Osteoblast (primary cell): ENCODE results near the gene TCEA2. TPM values are rescaled to one million over a fixed set of nuclear protein-coding genes. Genes with fewer than 3 reads are reported as not detected.
"Not testable (repeated sequence)": the region's sequence is repeated elsewhere in the genome, so short reads cannot be mapped to it uniquely, and the experiment has no call there.

Source experiments
- DNase-seq: peaks from one replicate; pipeline ENCODE4 v3.0.0; 2011; ENCODE audit warnings: low spot score, mixed read lengths; ENCODE audit not compliant: insufficient read length; ENCODE audit errors: missing footprints
- H2AFZ ChIP-seq: 2 replicates; pipeline ENCODE4 v1.6.0; 2011; ENCODE audit warnings: mild to moderate bottlenecking, low read length
- H3K27ac ChIP-seq: 2 replicates; pipeline ENCODE4 v1.5.1; 2011; ENCODE audit warnings: mild to moderate bottlenecking, low read depth, low read length, moderate library complexity
- H3K27me3 ChIP-seq: 2 replicates; pipeline ENCODE4 v1.6.0; 2012; ENCODE audit warnings: mild to moderate bottlenecking, control low read depth, inconsistent platforms, low read length, moderate library complexity; ENCODE audit not compliant: insufficient read depth
- H3K36me3 ChIP-seq: 2 replicates; pipeline ENCODE4 v1.5.1; 2011; ENCODE audit warnings: mild to moderate bottlenecking, low read length, control low read depth, moderate library complexity; ENCODE audit not compliant: insufficient read depth
- H3K4me1 ChIP-seq: 2 replicates; pipeline ENCODE4 v1.5.1; 2011; ENCODE audit warnings: mild to moderate bottlenecking, low read length, control low read depth, moderate library complexity; ENCODE audit not compliant: insufficient read depth
- H3K4me2 ChIP-seq: 2 replicates; pipeline ENCODE4 v1.6.0; 2011; ENCODE audit warnings: mild to moderate bottlenecking, low read length; ENCODE audit not compliant: insufficient read depth
- H3K4me3 ChIP-seq: fragments of 200-600 bp; sonication (generic); 3 replicates; pipeline ENCODE4 v1.5.1; 2012; ENCODE audit warnings: mild to moderate bottlenecking, low read length, inconsistent platforms; ENCODE audit not compliant: insufficient read depth
- H3K79me2 ChIP-seq: 2 replicates; pipeline ENCODE4 v1.6.0; 2012; ENCODE audit warnings: mild to moderate bottlenecking, low read length, control low read depth, inconsistent platforms; ENCODE audit not compliant: insufficient read depth
- H3K9me3 ChIP-seq: 2 replicates; pipeline ENCODE4 v1.5.1; 2011; ENCODE audit warnings: low read depth, low read length, control low read depth
- H4K20me1 ChIP-seq: 2 replicates; pipeline ENCODE4 v1.6.0; 2012; ENCODE audit warnings: mild to moderate bottlenecking, low read length, control low read depth; ENCODE audit not compliant: insufficient read depth
- CTCF ChIP-seq: IDR thresholded peaks from 2 replicates; pipeline ENCODE4 v1.5.1; 2011; ENCODE audit warnings: mild to moderate bottlenecking, low read depth, low read length, moderate library complexity; ENCODE audit errors: extremely low read depth
- total RNA-seq: library from RNA; depleted of rRNA; stranded (reverse); fragments of >200 nt; gene quantifications from 2 replicates; pipeline ENCODE4 v1.2.3, GENCODE V29; 2012

TCEA2 gene
- total RNA-seq, 1 donor: 31.5 TPM

GRCh38 chr20:64088586-64088985, 25.6 kb downstream of the TCEA2 start:
- not testable (repeated sequence) for H3K4me3 ChIP-seq, DNase-seq, H3K79me2 ChIP-seq, H3K4me1 ChIP-seq, H3K9me3 ChIP-seq, H3K27ac ChIP-seq, H2AFZ ChIP-seq, H3K36me3 ChIP-seq, H4K20me1 ChIP-seq, H3K4me2 ChIP-seq
- peaks cover 30% of the 10 kb centered on the region for H3K27me3 ChIP-seq

DNA sequence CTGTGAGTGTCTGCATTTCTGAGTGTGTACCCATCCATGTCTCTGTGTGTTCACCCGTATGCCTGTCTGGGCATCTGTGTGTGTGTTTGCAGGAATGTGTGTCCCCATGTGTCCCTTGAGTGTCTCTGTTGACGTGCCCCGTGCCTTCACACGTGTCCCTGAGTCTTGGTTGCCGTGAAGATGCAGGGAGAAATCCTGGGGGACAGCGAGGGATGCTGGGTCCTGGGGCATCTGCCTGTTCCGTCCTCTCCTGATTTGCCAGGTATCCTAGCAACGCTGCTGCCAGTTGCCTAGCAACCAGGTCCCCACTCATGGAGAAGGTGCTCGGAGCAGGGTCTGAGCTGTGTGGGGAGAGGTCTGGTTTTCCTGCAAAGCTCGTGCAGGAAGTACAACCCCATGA, 27.2 kb downstream of the TCEA2 start:
- no peak for TF ChIP-seq CTCF
- H3K27ac ChIP-seq: no peak overlapping the region
- no peaks in the 10 kb centered on the region for H3K9me3 ChIP-seq
- H3K36me3 ChIP-seq: no peaks in the 10 kb centered on the region
- no peak overlapping the region for H2AFZ ChIP-seq
- no peak overlapping the region for H3K4me2 ChIP-seq
- H3K4me1 ChIP-seq: no peaks in the 10 kb centered on the region
- peaks cover 15% of the 10 kb centered on the region for H3K27me3 ChIP-seq
- H3K4me3 ChIP-seq: no peak overlapping the region
- no peaks in the 10 kb centered on the region for H3K79me2 ChIP-seq
- DNase-seq: no peak
- H4K20me1 ChIP-seq: no peaks in the 10 kb centered on the region

- Histone ChIP-seq H3K27me3 (peaks cover 4% of the 10 kb centered on the region), H3K4me3 (no peak overlapping the region), H2AFZ (no peak overlapping the region), H3K36me3 (no peaks in the 10 kb centered on the region), H3K79me2 (no peaks in the 10 kb centered on the region), H3K9me3 (no peaks in the 10 kb centered on the region), H4K20me1 (no peaks in the 10 kb centered on the region), H3K4me2 (no peak overlapping the region), H3K27ac (no peak overlapping the region), H3K4me1 (no peaks in the 10 kb centered on the region)
- no peak for TF ChIP-seq CTCF
- DNase-seq: no peak
Measured at GRCh38 chr20:64091340-64091739, 28.3 kb downstream of the TCEA2 start.

DNA sequence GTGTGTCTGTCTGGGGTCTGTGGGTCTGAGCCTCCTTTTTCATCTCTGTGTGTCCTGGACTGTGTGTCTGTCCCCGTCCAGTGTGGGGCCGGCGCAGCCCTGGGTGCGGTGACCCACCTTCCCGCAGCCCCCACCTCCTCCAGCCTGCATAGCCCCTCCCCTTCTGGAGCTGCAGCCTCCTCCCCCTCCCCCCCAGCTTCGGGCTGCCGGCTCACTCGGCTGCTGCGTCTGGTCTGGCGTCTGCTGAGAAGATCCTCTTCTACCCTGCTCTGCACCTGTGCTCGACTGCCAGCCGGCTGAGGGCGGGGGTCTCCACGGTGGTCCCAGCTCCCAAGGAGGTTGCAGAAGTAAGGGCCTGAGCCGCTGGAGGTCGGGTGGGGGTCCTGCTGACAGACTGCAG, 28.8 kb downstream of the TCEA2 start:
- Histone ChIP-seq H3K27me3 (peaks cover 2% of the 10 kb centered on the region), H3K79me2 (no peaks in the 10 kb centered on the region), H2AFZ (no peak overlapping the region), H3K9me3 (no peaks in the 10 kb centered on the region), H4K20me1 (no peaks in the 10 kb centered on the region), H3K27ac (no peak overlapping the region), H3K4me1 (no peaks in the 10 kb centered on the region), H3K36me3 (no peaks in the 10 kb centered on the region), H3K4me2 (no peak overlapping the region), H3K4me3 (no peak overlapping the region)
- DNase-seq: no peak
- TF ChIP-seq CTCF: no peak
